HG02870 (cell line): ENCODE measurements around the gene VPS33A.
"Not testable (repeated sequence)": the region's sequence is repeated elsewhere in the genome, so short reads cannot be mapped to it uniquely, and the experiment has no call there.

ENCODE experiments used
- ATAC-seq: cut with Tn5 transposase; IDR thresholded peaks from one replicate; pipeline ENCODE4 v1.9.1; 2021; ENCODE audit warnings: mild to moderate bottlenecking, moderate library complexity; ENCODE audit not compliant: unreplicated experiment

VPS33A gene

DNA sequence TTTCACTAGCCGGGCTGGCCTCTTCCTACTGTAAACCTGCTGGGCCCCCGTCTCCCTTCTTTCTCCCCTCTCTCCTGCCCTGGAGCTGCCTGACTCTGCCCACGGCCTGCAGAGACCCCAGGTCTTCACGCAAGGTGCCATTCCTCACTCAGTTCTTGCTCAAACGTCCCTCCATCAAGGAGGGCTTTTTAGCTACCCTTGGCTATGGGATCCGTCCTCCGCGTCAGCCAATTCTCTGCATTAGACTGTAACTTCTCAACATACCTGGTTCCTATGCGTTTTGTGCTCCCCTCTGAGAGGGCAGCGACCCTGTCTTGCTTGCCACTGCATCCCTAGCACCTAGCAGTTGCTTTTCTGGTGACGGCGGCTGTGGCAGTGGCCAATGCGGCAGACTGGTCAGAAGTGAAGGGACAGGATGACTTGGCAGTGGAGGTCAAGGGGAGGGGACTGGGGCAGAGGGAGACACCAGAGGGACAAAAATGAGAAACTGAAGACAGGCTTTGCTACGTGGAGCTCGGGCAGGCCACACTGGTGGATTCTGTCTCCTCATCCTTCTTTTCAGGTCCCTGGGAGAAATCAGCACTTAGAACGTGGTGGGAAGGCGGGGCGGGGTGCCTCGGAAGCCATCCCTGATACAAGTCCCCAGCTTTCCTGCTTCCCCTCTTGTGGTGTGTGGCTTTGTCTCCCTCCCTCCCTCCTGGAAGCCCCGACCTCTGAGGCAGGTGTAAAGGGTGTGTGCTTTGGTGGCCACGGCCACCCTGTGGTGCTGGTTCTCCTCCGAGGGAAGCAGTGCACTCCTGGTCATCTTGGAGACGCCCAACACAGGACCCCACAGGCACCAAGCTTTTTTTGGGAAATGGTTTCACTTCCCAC, 61.0 kb downstream of the VPS33A start:
- no peak for ATAC-seq

DNA sequence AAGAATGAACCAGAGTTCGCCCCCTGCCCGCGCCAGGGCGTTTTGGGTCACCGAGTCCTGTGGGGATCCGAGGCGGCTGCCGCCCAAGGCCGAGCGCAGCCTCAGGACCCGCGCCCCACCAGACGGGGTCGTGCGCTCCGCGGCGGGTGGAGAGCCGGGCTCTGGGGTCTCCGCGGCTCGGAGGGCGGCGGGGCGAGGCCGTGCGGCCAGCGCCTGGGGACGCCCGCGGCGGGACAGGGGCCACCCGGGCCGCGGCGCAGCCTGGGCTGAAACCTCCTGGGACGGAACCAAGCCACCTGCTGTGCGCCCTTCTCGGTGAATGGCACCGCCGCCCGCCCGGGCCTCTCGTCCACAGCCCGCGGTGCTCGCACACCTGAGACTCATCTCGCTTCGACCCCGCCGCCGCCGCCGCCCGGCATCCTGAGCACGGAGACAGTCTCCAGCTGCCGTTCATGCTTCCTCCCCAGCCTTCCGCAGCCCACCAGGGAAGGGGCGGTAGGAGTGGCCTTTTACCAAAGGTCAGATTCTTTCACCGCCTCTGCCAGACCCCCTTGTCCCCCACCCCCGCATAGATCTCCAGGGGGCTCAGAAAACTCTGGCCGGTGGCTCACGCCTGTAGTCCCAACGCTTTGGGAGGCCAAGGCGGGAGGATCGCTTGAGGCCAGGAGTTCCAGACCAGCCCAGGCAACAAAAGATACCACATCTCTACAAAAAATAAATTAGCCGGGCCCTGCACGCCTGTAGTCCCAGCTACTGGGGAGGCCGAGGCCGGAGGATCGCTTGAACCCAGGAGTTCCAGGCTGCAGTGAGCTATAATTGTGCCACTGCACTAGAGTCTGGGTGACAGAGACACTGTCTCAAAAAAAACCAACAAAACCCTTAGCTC, 61.9 kb downstream of the VPS33A start:
- ATAC-seq, result no peak

DNA sequence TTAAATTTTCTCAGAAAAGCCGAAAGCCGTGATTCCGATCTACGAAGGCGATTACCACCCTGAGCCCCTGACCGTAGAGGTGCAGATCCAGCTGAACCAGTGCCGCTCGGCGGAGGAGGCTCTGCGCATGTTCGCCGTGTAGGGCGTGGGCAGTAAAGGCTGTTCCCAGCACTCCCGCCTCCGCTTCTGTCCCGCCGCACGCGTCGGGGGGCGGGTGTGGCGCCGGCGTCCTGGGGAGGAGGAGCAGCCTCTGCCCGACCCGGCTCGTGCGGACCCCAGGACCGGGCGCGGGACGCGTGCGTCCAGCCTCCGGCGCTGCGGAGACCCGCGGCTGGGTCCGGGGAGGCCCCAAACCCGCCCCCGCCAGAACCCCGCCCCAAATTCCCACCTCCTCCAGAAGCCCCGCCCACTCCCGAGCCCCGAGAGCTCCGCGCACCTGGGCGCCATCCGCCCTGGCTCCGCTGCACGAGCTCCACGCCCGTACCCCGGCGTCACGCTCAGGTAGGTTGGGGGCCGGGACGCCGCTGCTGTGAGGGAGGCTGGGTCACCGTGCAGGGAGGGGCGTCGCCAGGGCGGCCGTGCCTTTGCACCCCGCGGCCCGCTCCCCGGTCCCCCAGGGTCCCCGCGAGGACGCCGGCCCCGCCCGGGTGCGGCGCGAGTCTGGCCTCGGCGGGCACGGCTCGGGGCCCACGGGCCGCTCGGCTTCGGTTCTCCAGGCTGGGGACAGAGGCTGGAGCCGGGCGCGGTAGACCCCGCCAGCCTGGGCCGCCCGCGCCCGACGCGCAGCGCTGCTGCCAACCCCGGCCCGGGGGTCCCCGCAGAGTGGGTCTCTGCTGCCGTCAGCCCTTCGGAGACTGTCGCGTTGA, 62.8 kb downstream of the VPS33A start, which contains the start of gene B3GNT4:
Gene B3GNT4 (plus strand): TSS at position 409 of the 866 bp plus-strand sequence. CDS start 910 bp downstream, outside the sequence.
- ATAC-seq, result no peak

DNA sequence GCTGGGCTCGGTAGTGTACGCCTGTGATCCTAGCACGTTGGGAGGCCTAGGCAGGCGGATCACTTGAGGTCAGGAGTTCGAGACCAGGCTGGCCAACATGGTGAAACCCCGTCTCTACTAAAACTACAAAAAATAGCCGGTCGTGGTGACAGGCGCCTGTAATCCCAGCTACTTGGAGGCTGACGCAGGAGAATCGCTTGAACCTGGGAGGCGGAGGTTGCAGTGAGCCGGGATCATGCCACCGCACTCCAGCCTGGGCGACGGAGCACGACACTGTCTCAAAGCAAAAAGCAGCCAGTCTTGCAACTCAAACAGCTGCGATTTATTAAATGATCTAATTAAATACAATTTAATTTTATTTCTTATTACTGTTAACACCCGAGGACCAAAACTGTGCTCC, 63.5 kb downstream of the VPS33A start:
- ATAC-seq, result not testable (repeated sequence)

DNA sequence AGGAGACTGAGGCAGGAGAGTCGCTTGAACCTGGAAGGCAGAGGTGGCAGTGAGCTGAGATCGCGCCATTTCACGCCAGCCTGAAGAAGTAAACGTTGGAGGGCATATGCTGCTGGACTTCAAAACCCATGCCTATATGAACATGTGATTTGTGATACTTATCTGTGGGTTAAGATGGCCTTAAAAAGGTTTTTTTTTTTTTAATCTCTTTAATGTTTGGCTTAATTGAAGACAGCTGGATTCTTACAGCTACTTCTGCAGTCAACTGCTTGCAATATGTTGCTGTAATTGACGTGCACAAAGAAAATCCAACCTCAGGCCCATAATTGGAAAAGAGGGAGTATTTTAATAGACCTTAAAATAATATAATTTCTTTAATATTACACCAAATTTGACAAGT, 64.3 kb downstream of the VPS33A start:
- ATAC-seq, result no peak

DNA sequence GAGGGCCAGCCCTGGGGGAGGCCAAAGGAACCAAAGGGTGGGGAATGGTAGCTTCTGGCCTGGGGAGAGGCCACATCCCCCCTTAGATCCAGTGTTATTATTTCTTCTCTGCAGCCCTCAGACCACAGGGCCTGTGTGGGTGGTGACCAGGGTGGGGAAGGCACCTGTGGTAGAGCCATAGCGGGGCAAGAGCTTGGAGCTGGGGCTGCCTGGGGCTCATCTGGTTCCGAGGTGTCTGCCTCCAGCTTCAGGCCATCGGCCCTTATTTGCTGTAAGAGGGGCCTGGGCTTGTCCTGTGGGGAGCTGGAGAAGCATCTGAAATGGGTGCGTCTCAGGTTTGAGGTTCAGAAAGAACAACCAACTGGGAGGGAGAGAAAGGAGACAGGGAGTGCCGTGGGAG, 64.9 kb downstream of the VPS33A start:
- ATAC-seq, result no peak

DNA sequence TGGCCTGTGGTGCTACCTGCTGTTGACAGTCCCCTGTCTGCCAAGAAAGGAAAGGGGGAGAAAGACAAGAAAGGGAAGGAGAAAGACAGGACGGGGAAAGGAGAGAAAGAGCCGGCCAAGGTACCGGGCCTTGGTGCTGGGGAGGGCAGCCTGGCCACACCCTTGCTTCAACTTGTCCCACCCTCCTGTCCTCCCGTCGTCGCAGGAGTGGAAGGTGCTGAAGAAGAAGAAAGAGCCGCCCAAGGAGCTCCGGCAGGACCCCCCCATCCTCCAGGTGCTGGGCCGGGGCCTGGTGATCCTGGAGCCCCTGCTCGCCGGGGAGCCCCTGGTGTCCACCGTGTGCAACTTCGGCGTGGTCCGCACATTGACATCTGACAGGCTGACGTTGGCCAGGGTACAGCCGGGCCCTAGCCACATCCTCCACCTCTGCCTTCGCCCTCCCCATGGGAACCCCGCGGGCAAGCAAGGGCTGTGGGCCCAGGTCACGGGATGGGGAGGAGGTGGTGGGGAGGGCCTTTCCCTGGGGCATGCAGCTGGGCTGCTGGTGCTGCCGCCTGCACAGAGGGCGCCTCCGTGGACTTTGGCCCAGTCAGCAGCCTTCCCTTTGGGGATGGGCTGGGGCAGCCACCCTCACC, 65.6 kb downstream of the VPS33A start:
- ATAC-seq, result no peak

DNA sequence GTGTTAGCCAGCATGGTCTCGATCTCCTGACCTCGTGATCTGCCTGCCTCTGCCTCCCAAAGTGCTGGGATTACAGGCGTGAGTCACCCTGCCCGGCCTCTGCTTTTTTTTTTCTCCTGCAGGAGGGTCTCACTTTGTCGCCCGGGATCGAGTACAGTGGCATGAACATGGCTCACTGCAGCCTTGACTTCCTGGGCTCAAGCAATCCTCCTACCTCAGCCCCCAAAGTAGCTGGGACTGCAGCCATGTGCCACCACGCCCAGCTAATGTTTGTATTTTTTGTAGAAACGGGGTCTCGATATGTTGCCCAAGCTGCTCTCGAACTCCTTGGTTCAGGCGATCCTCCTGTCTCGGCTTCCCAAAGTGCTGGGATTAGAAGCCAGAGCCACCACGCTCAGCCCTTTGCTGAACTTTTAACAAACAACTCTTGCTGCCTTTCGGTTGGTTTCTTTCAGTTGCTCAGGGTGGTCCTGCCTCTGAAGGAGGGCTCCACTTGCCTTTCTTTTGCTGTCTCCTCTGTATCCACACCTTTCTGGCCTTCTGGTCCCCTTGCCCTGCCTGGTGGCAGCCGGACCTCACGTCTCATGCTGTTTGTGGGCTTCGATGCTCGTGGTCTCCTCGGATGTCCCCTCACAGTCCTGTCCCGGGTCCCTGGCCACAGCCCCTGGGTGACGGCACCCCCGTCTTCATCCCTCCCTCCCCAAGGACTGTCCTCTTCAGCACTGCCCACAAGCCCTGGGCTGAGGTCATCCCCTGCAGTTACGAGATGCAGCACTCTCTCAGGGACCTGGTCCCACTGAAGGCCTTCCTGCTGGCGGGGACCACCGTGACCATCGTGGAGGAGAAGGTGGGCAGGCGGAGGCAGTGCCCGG, 66.6 kb downstream of the VPS33A start:
- ATAC-seq, result no peak

DNA sequence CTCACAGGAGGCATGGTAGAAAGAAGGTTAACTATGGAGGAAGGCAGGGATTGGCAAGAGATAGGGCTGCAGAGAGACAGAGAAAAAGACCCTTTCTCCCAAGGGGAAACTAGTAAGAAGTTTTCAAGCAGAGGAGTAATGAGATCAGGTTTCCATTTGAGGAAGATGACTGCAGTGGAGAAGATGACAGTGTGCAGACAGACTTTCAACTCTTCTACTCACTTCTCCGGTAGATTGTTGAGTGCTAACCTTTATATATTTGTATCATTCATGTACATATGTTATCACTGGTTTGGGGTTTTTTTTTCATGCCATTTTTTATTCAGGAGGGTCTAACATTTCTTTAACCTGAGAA, 68.7 kb downstream of the VPS33A start:
- no peak for ATAC-seq

DNA sequence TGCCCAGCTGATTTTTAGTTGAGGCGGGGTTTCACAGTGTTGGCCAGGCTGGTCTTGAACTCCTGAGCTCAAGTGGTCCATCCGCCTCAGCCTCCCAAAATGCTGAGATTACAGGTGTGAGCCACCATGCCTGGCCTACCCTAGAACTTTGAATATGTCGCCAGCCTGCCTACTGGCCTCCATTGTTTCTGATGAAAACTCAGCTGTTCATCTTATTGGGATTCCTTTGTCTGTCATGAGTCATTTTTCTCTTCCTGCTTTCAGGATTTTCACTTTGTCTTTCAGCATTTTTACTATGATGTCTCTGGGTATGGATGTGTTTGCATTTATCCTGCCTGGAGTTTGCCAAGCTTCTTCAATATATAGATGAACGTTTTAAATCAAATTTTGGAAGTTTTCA, 70.9 kb downstream of the VPS33A start:
- no peak for ATAC-seq

DNA sequence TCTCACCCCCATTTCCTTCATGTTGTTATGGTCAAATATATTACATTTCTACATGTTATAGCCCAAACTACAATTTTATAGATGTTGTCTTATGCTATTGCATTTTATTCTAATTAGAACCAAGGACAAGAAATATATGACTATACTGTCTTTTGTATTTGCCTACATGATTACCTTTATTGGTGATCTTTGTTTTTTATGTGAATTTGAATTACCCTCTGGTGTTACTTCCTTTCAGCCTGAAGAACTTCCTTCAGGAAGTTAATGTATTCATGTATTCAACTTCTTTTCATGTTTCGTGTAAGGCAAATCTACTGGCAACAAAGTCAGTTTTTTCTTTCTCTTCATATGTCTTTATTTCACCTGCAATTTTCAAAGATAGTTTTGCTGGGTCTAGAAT, 71.5 kb downstream of the VPS33A start:
- no peak for ATAC-seq

DNA sequence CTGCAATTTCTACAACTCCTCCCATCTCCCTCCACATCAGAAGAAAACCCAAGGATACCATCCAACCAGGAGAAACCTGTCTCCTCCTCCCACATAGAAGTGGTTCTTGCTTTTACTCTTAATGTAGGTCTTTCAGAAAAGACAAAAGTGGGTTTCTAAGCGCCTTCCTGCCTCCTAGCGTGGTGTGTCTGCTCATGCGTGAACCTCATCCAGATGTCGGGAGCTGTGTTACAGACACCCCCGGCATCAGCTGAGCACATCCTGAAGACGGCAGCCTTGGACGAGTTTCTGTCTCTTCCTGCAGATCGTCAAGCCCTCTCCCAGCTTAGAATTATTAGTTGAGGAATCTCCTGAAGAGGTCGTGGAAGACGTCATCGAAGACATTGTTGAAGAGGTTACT, 73.9 kb downstream of the VPS33A start:
- no peak for ATAC-seq

DNA sequence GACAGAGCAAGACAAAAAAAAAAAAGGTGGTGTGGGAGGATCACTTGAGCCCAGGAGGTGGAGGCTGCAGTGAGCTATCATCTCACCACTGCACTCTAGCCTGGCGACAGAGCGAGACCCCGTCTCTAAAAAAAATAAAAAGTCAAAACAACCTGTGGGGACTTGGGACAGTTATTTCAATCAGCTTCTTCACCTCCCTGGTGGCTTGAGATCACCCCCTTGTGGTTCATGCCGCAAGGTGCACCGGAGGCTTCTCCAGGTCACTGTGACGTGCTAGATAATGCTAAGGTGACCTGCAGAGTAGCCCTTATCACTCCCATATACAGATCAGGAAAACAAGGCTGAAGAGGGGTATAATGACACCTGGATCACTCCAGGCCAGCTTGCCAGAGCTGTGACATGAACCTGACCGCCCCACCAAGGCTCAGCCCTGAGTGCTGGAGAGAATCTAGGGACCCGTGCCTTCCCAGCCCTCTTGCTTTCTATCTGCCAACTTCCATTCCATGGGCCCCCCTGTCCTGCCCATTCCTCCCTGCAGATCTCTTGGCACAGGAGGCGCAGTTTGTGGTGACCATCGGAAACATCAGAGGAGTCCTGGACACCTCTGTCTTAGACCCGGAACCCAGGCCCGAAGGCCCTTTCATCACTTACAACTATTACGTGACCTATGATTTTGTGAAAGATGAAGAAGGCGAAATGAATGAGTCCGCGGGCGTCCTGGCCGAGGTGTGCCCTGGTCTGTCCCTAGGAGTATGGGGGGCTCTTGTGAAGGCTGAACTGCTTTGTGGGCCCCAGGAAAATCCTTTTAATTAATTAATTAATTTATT, 75.2 kb downstream of the VPS33A start:
- no peak for ATAC-seq

DNA sequence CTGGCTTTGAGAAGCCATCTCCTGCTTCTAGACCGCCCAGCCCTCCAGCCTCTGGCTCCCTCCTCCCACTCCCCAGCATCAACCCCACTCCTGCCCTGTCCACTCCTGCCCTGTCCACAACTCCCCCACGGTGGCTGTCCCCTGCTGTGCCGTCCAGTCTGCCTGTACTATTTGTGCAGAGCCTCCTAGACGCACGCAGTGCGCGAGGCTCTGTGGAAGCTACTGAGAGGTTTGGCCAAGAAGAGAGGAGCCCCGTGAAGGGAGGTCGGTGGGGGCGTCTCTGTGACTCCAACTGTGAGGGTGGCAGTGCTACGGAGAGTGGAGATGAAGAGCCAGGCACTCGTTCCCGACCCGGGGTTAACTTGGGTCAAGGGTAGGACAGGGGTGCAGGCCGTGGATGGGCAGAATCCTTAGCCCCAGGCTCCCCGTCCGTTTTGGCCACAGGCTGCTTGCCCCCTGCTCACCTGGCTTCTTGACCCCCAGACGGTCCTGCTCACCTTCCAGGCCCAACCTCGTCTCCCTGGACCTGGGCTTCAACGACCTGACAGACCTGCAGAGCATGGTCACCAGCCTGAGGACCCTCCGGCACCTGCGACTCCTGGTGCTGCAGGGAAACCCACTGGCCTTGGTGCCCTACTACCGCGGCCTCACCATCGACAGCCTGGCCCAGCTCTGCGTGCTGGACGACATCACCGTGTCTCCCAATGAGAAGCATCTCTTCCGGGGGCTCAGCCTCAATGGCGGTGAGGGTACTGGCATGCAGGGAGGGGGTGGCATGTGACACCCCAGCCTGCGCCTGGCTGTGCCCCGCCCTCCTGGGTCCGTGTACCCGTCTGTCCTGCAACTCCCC, 76.4 kb downstream of the VPS33A start:
- no peak for ATAC-seq

DNA sequence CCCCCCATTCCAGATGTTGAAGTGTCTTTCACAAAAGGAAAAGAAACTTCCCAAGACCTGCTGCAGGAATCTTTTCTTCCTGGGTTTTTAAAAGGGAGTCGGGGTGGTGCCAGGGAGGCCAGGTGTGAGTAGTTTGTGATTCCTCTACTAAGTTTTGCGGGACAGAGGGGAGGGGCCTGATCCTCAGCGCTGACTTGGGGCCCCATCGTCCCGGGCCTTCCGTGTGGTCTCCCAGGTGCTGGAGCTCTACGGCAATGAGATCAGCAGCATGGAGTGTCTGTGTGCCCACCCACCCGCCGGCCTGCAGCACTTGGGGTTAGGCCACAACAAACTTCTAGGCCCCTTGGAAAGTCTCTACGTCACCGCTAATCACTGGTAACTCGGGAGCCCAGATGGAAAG, 78.8 kb downstream of the VPS33A start:
- no peak for ATAC-seq

DNA sequence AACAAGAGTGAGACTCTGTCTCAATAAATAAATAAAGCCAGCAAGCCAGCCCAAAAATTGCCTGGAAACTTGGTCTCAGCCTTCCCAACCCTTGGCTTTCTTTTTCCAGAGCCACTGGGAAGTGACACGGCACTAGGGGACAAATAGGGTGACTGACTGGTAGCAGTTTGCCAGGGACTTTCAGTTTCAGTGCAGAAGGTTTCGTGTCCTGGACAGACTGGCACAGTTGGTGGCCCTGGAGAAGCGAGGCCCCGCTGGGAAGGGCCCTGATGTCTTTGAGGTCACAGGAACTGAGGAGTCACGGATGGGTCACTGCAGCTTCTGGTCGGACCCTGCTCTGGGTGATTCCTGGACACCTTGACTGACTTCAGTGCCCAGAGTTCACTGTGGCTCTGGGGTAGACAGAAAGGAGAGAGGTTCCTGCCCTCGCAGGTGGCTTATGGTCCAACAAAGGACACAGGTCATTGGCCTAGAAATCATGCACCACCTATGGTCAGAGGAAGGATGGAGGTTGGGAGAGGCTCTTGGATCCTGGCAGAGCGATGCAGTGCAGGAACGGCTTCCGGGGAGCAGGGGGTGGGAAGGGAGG, 80.7 kb downstream of the VPS33A start:
- no peak for ATAC-seq

DNA sequence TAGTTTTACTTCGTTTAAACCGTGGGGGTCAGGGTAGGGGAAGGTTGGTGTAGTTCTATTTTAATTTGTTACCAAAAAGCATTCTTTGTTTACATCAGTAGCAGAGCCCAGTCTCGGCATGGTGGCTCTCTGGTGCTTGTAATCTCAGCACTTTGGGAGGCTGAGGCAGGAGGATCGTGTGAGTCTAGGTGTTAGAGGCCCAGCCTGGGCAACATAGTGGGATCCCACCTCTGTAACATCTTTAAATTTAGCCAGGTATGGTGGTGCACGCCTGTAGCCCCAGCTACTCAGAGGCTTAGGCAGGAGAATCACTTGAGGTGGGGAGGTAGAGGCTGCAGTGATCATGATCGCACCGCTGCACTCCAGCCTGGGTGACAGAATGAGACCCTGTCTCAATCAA, 81.2 kb downstream of the VPS33A start:
- ATAC-seq, result no peak
